ENCODE measurements around the gene FASN. TPM values are rescaled to one million over a fixed set of nuclear protein-coding genes. Genes with fewer than 3 reads are reported as not detected.

The FASN gene
- total and polyA plus RNA-seq, 2 donors (not counting 3 experiments of a cell fraction or from before 2014, with no cell fraction given): 101 to 360 TPM

- Histone ChIP-seq H3K9me3 (replicated peaks; ENCODE audit: control insufficient read depth, insufficient read depth, low read length) (no peaks in the 10 kb centered on the region), H3K9me1 (replicated peaks; ENCODE audit: control insufficient read depth, extremely low read depth, insufficient read depth, low read length) (no peaks in the 10 kb centered on the region), H3K4me3 (replicated peaks in 1 of 3; ENCODE audit: insufficient read depth in 1 of 3, low read depth in 1 of 3, low read length in 3 of 3) (no peak overlapping the region), H3K27me3 (ENCODE audit: control insufficient read depth in 2 of 2, insufficient read depth in 2 of 2, low read length in 2 of 2) (no peaks in the 10 kb centered on the region), H3K9ac (replicated peaks; ENCODE audit: extremely low read depth, insufficient read depth, low read length) (no peak overlapping the region), H3K4me1 (ENCODE audit: control insufficient read depth, extremely low read depth, insufficient read depth, low read length) (no peaks in the 10 kb centered on the region), H2AFZ (ENCODE audit: low read depth, low read length) (no peak overlapping the region), H4K20me1 (replicated peaks; ENCODE audit: control insufficient read depth, extremely low read depth, insufficient read depth, low read length) (no peaks in the 10 kb centered on the region), H3K79me2 (ENCODE audit: control insufficient read depth, insufficient read depth, low read length) (peaks cover 11% of the 10 kb centered on the region), H3K36me3 (ENCODE audit: control insufficient read depth in 2 of 2, extremely low read depth in 1 of 2, insufficient read depth in 2 of 2, low read length in 2 of 2) (peaks cover 39 to 87% of the 10 kb centered on the region in 2 experiments), H3K27ac (ENCODE audit: insufficient read depth, low read depth, low read length) (no peak overlapping the region), H3K4me2 (ENCODE audit: insufficient read depth, low read length) (no peak overlapping the region)
- dilution Hi-C loops (cut with MboI; ENCODE audit: extremely low pct_ligation_motif_present, low sequenced_read_pairs): no loop called here
- intact Hi-C loops (cut with micrococcal nuclease): no loop called here
- CTCF ChIA-PET: interaction anchor here (4.4 kb wide), 1 partner anchor 57 kb away, joined by 13 read pairs; the partner anchor contains the start of gene RAC3
- POLR2A ChIA-PET: interaction anchor here (1.2 kb wide), 1 partner anchor 11 kb away, joined by 4 read pairs; the partner anchor contains the start of gene FASN
- FAIRE-seq (no peak), DNase-seq (ENCODE audit: low read depth, low spot score) (no peak)
- BruUV-seq (replicated peaks): no TSS peak
- no peak for TF ChIP-seq POLR2A (IDR thresholded peaks at IDR 0.05; ENCODE audit: low read depth, low read length)
- no peak for TF ChIP-seq GATA2 (IDR thresholded peaks at IDR 0.05; ENCODE audit: insufficient read depth, insufficient read length, low read depth, low read length)
- TF ChIP-seq CTCF (IDR thresholded peaks at IDR 0.05; ENCODE audit: extremely low read depth in 1 of 2, insufficient read depth in 1 of 2, low read depth in 1 of 2, low read length in 2 of 2): no peak
- TF ChIP-seq JUN (IDR thresholded peaks at IDR 0.05; ENCODE audit: borderline replicate concordance, insufficient read depth, insufficient read length, low read depth): no peak
- TF ChIP-seq EZH2 (IDR thresholded peaks at IDR 0.05; ENCODE audit: borderline replicate concordance, low read depth, low read length, severe bottlenecking): no peak
- no peak for TF ChIP-seq MYC (IDR thresholded peaks at IDR 0.05; ENCODE audit: low read depth, low read length)
- TF ChIP-seq POLR2AphosphoS5 (IDR thresholded peaks at IDR 0.05; ENCODE audit: insufficient read depth, low read depth, low read length): no peak
- no peak for TF ChIP-seq MAX (IDR thresholded peaks at IDR 0.05; ENCODE audit: insufficient read depth, insufficient read length)
- TF ChIP-seq FOS (IDR thresholded peaks at IDR 0.05; ENCODE audit: borderline replicate concordance, insufficient read depth, low read length): no peak
Observed at GRCh38 chr17:82086941-82087906, 10.8 kb downstream of the FASN start.
